ENCODE results near the gene GALR3.

- TF ChIP-seq POLR2A (IDR thresholded peaks at IDR 0.05) (peak; percentile 88 to 92), CTCF (IDR thresholded peaks at IDR 0.05 in 4 of 5, conservative IDR thresholded peaks at IDR 0.05 in 1 of 5) (no peak)
Observed at GRCh38 chr22:37849089-37849751, 26.0 kb downstream of the GALR3 start, which contains the start of gene EIF3L.

Data from gastrocnemius medialis (tissue), 4 donors.